Transverse colon (tissue), 4 donors: ENCODE results near the gene PSMA5. TPM values are rescaled to one million over a fixed set of nuclear protein-coding genes. Genes with fewer than 3 reads are reported as not detected.

ENCODE experiments used
- DNase-seq: peaks from one replicate; pipeline ENCODE4 v3.0.0-alpha.2; 2019
- H3K27ac ChIP-seq, 4 donors: fragments of 200-600 bp; sonication (generic); 2 replicates each; pipeline ENCODE4 v1.5.1; 2016 to 2018; ENCODE audit warnings: inconsistent platforms in 4 of 4
- H3K27me3 ChIP-seq: fragments of 200-600 bp; sonication (generic); 2 replicates; pipeline ENCODE4 v1.5.1; 2017; ENCODE audit warnings: inconsistent platforms
- H3K36me3 ChIP-seq, 4 donors: fragments of 200-600 bp; sonication (generic); 2 replicates each; pipeline ENCODE4 v1.5.1; 2017 to 2019; ENCODE audit warnings: inconsistent platforms in 4 of 4
- H3K4me1 ChIP-seq, 4 donors: fragments of 200-600 bp; sonication (generic); 2 replicates each; pipeline ENCODE4 v1.5.1; 2017 to 2020; ENCODE audit warnings: inconsistent platforms in 4 of 4
- H3K4me3 ChIP-seq, 4 donors: fragments of 200-600 bp; sonication (generic); 1 replicate in 1 of 4; 2 replicates in 3 of 4; pipeline versions ENCODE4 v1.5.1 to v1.6.1; 2017 to 2019; ENCODE audit warnings: inconsistent platforms in 4 of 4
- H3K9me3 ChIP-seq, 2 donors: fragments of 200-600 bp; sonication (generic); 2 replicates each; pipeline ENCODE4 v1.5.1; 2017 to 2019; ENCODE audit warnings: inconsistent platforms in 2 of 2
- EP300 ChIP-seq: sonication (generic); formaldehyde crosslinking; IDR thresholded peaks from one replicate; pipeline ENCODE4 v1.6.1; 2017; ENCODE audit warnings: antibody characterized with exemption, low read depth
- POLR2A ChIP-seq: fragments of 450-650 bp; IDR thresholded peaks from one replicate; pipeline ENCODE4 v1.6.1; 2016; ENCODE audit warnings: antibody characterized with exemption, mild to moderate bottlenecking, moderate library complexity
- POLR2AphosphoS5 ChIP-seq, 3 donors: sonication (generic); formaldehyde crosslinking; IDR thresholded peaks; one replicate each; pipeline ENCODE4 v1.6.1; 2016; ENCODE audit warnings: antibody characterized with exemption in 3 of 3
- WGBS, 2 donors: methylation state at CpG; one replicate each; pipeline ENCODE4 v1.1.5; 2018; ENCODE audit warnings: low coverage in 1 of 2; 5-methylcytosine and 5-hydroxymethylcytosine counted together
- in situ Hi-C, 4 donors: fragments of 200-750 bp; cut with MboI; loops; one replicate each; pipeline versions ENCODE4 v1.15.0 to v1.15.1; 2017; ENCODE audit warnings: low sequenced_read_pairs in 3 of 4, low pct_ligation_motif_present in 1 of 4, low pct_unique_long_range_greater_than_20kb in 1 of 4
- intact Hi-C: fragments of 100-400 bp; cut with DNase I; formaldehyde crosslinking; loops from one replicate; pipeline ENCODE4 v1.15.1; 2023; ENCODE audit warnings: low total_unique reads
- total RNA-seq, 4 donors: library from RNA; depleted of rRNA; stranded (reverse); fragments of >200 nt; gene quantifications; one replicate each; pipeline ENCODE4 v1.1.0, GENCODE V29; 2016
- TF ChIP-seq, protein P1 (sequence below), 5 experiments: fragments of 200-600 bp in 3 of 5; fragments of 450-650 bp in 2 of 5; sonication (generic) in 3 of 5; IDR thresholded peaks; 1 replicate in 2 of 5; 2 replicates in 3 of 5; pipeline ENCODE4 v1.5.1; 2016 to 2017; ENCODE audit warnings: antibody characterized with exemption in 5 of 5, inconsistent platforms in 3 of 5, mild to moderate bottlenecking in 2 of 5, moderate library complexity in 1 of 5

PSMA5 gene
- total RNA-seq, 4 donors from 2014 or later: 28.4 to 41.8 (median 33.3) TPM

DNA sequence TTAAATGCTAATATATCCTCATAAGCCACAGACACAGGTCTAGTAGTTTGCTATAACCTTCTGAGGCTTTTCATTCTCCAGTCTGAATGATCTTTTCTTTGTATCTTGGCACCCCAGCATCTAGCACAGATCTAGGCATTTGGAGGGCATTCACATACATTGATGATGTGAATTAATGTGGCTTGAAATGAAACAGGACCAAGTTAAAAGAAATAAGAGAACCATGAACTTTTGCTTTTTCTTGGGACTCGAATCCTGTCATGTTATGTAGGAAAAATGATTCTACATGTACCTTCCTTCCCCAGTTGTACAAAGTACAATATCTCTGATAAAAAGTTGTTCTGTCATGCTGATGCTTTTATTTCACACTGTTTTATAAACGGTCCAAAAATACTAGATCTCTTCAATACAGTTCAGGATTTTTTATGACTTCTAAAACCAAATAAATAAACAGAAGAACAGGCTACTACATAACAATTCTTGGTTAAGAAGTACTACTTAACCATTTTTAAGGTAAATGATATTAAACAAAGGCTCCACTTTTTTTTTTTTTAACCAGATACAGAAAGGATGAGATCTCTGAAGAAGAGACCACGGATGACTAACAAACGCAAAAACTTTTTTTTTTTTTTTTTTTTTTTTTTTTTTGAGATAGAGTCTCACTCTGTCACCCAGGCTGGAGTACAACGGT lies 31.5 kb downstream of the PSMA5 start:
- H3K9me3 ChIP-seq: no peaks in the 10 kb centered on the region
- in situ Hi-C loops: no loop called here
- peak overlapping the region in 1 of 4 donors; percentile 13 for H3K4me3 ChIP-seq
- no peaks in the 10 kb centered on the region for H3K27me3 ChIP-seq
- peaks cover 36 to 84% (median 60%) of the 10 kb centered on the region in 4 donors for H3K4me1 ChIP-seq
- H3K27ac ChIP-seq: peak overlapping the region; percentile 85 to 89 (median 86)
- TF ChIP-seq, protein P1, sequence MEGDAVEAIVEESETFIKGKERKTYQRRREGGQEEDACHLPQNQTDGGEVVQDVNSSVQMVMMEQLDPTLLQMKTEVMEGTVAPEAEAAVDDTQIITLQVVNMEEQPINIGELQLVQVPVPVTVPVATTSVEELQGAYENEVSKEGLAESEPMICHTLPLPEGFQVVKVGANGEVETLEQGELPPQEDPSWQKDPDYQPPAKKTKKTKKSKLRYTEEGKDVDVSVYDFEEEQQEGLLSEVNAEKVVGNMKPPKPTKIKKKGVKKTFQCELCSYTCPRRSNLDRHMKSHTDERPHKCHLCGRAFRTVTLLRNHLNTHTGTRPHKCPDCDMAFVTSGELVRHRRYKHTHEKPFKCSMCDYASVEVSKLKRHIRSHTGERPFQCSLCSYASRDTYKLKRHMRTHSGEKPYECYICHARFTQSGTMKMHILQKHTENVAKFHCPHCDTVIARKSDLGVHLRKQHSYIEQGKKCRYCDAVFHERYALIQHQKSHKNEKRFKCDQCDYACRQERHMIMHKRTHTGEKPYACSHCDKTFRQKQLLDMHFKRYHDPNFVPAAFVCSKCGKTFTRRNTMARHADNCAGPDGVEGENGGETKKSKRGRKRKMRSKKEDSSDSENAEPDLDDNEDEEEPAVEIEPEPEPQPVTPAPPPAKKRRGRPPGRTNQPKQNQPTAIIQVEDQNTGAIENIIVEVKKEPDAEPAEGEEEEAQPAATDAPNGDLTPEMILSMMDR (IDR thresholded peaks at IDR 0.05): no peak
- TF ChIP-seq EP300 (no peak), POLR2AphosphoS5 (IDR thresholded peaks at IDR 0.05) (no peak), POLR2A (no peak)
- intact Hi-C loops: loop anchor here (5.0 kb wide), 1 partner anchor 112 kb away; the partner anchor contains the start of gene PSRC1
- DNase-seq: no peak
- WGBS, 2 donors: 64 to 71% methylated on average over 5 of the region's 5 CpGs
- H3K36me3 ChIP-seq: no peaks in the 10 kb centered on the region

- peak overlapping the region; percentile 85 to 89 (median 86) for H3K27ac ChIP-seq
- H3K4me3 ChIP-seq: peak overlapping the region in 2 of 4 donors; percentile 0 to 13
- no peaks in the 10 kb centered on the region for H3K9me3 ChIP-seq
- 31 to 40% methylated on average over 2 of the region's 2 CpGs for WGBS, 2 donors
- intact Hi-C loops (no loop called here), in situ Hi-C loops (no loop called here)
- DNase-seq: no peak
- H3K4me1 ChIP-seq: peaks cover 41 to 88% (median 62%) of the 10 kb centered on the region in 4 donors
- no peaks in the 10 kb centered on the region for H3K36me3 ChIP-seq
- TF ChIP-seq POLR2AphosphoS5 (IDR thresholded peaks at IDR 0.05) (no peak), EP300 (no peak), POLR2A (no peak)
- TF ChIP-seq, protein P1 (IDR thresholded peaks at IDR 0.05): no peak
- no peaks in the 10 kb centered on the region for H3K27me3 ChIP-seq
These were observed 32.5 kb downstream of the PSMA5 start for GRCh38 chr1:109393617-109394233.

DNA sequence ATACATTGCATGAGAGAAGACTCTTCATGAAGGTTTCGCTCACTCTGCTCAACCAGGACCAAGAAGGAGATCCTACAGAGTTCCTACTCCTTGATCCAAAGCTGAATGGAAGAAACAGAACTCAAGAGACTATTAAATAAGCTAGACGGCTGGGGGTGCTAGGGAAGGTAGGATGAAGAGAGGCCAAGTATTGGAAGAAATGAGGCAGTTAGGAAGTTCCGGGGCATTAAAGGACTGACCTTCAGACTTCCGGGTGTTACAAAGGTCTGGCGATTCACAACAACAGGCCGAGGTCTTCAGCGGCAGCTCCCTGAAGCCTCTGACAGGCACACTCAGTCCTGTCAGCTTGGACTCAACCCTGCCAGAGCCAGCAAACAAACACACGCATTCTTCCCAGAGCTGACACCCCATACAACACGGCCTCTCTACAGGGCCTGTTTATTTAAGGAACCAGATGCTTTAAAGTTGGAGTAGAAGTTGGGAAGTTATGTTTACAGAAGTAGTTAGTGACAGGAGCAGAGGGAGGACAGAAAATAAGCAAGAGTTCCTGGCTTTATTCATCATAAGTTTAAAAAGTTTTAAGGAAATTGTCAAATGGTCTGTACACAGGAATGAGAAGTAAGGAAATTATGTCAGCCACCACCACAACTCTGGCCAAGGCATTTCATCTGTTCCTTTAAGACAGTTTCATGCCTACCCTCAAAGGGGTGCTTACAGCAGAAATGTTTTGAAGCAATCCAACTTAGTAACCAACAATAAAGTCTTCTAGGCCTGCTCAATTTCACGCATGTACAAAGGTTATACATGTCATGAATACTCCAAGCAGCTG lies 33.2 kb downstream of the PSMA5 start:
- TF ChIP-seq POLR2A (peak; percentile 63), EP300 (no peak), POLR2AphosphoS5 (IDR thresholded peaks at IDR 0.05) (peak; percentile 20 to 85 (median 62))
- TF ChIP-seq, protein P1 (IDR thresholded peaks at IDR 0.05): no peak
- Histone ChIP-seq H3K4me3 (peak overlapping the region in 2 of 4 donors; percentile 0 to 13), H3K36me3 (no peaks in the 10 kb centered on the region), H3K27ac (peak overlapping the region; percentile 85 to 89 (median 86)), H3K27me3 (no peaks in the 10 kb centered on the region), H3K9me3 (no peaks in the 10 kb centered on the region), H3K4me1 (peaks cover 41 to 81% (median 58%) of the 10 kb centered on the region in 4 donors)
- 24 to 27% methylated on average over 7 to 10 of the region's 10 CpGs for WGBS, 2 donors
- peak; percentile 73 for DNase-seq
- intact Hi-C loops (no loop called here), in situ Hi-C loops (no loop called here)
